ENCODE results near the gene CDH4.

- TF ChIP-seq POLR2AphosphoS5 (IDR thresholded peaks at IDR 0.05; ENCODE audit: low read depth, low read length) (no peak), CTCF (IDR thresholded peaks at IDR 0.05; ENCODE audit: control extremely low read depth in 1 of 3, insufficient read depth in 1 of 3, low read depth in 1 of 3, low read length in 3 of 3) (no peak), HDAC6 (IDR thresholded peaks at IDR 0.05; ENCODE audit: low read depth, low read length) (no peak), YY1 (IDR thresholded peaks at IDR 0.05; ENCODE audit: low read depth, low read length) (no peak), EZH2 (IDR thresholded peaks at IDR 0.05; ENCODE audit: low read depth, low read length, severe bottlenecking) (no peak), USF2 (IDR thresholded peaks at IDR 0.05; ENCODE audit: low read length) (no peak), TAF1 (IDR thresholded peaks at IDR 0.05; ENCODE audit: low read depth, low read length) (no peak), EGR1 (IDR thresholded peaks at IDR 0.05; ENCODE audit: borderline replicate concordance, low read depth, low read length) (no peak), PHF8 (conservative IDR thresholded peaks at IDR 0.05; ENCODE audit: low read depth, low read length) (no peak)
These were observed 627.6 kb downstream of the CDH4 start for GRCh38 chr20:61879694-61880093.

All from H1 (cell line).